IPS-18c (cell line): ENCODE measurements around the gene PLA2G4E.

Source experiments
- H3K4me3 ChIP-seq: 2 replicates; pipeline ENCODE4 v1.7.0; 2013; ENCODE audit warnings: low read depth, mild to moderate bottlenecking, low read length, moderate library complexity; ENCODE audit not compliant: insufficient read depth
- H3K9me3 ChIP-seq: one replicate; pipeline ENCODE4 v1.6.1; 2013; ENCODE audit warnings: mild to moderate bottlenecking, low read length, moderate library complexity; ENCODE audit not compliant: control insufficient read depth, insufficient read depth

The PLA2G4E gene

DNA sequence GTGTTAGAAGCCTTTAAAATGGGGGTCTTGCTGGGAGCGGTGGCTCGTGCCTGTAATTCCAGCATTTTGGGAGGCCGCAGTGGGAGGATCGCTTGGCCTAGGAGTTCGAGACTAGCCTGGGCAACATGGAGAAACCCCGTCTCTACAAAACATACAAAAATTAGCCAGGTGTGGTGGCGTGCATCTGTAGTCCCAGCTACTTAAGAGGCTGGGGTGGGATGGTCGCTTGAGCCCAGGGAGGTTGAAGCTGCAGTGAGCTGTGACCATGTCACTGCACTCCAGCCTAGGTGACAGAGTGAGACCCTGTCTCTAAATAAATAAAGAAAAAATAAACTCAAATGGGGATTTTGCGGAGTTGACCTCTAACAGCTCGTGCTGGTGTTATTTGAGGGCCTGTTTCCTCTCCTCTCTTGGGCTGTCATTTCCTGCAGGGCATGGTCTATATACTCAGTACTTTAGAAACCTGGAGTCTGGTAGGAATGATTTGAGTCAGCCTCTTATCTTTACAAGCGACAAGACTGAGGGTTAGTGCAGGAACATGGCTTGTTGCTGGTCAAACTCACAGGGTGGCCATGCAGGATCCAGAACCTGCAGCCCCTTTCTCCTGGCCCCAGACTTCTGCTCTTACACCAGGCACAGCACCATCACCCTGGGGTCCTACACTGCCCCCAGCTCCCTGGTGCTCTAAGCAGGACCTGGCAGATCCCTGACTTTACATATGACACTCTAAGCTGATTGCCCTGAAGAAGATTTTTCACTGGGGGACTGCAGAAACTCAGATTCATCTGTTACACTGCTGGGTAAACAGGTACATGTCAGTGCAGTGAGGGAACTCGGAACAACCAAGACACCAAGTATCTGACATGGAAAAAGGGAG lies 63.6 kb downstream of the PLA2G4E start:
- no peaks in the 10 kb centered on the region for H3K9me3 ChIP-seq
- no peak overlapping the region for H3K4me3 ChIP-seq

DNA sequence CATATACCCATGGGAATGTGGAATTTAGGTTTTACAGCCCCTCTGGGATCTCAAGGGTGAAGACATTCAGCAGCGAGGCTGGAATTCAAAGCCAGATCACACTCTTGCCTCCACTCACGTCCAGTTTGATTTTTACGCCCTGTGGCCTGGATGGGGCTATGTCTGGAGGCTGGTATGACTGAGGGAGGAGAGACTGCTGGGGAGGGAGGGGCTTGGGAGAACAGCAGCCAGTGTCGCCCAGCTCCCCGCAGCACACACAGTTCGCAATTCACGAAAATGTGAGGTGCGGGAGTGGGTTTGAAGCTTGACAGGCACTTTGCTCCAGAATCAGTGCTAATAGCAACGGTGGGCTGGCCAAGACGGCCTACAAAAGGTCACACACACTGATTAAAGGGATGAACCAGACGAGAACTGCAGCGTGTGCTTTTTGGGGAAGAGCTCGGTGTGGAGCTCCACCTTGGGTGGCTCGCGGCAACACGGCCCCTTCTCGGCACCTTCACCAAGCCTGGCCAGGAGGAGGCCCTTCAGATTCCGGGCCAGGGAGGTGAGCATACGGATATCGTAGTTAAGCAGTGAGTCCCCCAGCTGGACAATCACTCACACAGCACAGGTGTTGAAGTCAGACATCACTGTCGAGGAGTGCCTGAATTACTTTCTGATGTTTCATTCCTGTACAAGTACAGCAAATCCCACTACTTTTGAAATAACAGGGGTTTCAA lies 64.9 kb downstream of the PLA2G4E start:
- Histone ChIP-seq H3K4me3 (no peak overlapping the region), H3K9me3 (no peaks in the 10 kb centered on the region)

DNA sequence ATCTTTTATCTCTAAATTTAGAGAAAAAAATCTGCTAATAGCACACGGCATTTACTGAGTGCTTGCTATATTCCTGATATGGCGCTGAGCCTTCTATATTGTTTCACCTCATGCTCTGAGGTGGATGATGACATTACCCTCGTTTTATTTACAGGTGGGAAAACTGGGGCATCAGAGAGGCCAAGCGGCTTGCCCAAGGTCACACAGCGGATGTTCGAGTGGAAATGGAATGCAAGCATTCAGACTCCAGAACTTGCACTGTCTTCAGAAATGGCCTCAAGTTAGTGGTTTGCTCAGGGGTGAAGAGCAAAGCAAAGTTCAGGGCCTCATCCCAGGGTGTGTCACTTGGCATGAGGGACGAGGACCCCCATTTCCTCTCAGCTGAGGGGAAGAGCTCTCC lies 65.7 kb downstream of the PLA2G4E start:
- H3K4me3 ChIP-seq = no peak overlapping the region
- H3K9me3 ChIP-seq = no peaks in the 10 kb centered on the region

DNA sequence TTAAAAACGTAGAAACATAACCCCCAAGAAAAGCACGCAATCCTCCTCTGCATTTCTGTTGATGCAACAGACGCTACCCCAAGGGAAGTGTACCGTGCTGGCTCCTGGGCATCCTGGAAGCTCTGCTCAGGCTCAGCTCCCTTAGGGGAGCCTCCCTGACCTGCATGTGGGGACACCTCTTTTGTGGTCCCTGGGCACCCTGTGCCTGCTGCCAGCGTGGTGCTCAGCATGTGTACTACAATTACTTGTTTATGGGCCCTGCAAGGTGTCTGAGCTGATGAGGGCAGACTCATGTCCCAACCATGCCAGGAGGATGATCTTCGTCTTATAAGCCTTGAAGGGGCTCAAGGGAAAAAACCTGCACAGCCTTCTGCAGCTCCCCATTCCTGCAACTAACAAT lies 66.8 kb downstream of the PLA2G4E start:
- H3K4me3 ChIP-seq = no peak overlapping the region

DNA sequence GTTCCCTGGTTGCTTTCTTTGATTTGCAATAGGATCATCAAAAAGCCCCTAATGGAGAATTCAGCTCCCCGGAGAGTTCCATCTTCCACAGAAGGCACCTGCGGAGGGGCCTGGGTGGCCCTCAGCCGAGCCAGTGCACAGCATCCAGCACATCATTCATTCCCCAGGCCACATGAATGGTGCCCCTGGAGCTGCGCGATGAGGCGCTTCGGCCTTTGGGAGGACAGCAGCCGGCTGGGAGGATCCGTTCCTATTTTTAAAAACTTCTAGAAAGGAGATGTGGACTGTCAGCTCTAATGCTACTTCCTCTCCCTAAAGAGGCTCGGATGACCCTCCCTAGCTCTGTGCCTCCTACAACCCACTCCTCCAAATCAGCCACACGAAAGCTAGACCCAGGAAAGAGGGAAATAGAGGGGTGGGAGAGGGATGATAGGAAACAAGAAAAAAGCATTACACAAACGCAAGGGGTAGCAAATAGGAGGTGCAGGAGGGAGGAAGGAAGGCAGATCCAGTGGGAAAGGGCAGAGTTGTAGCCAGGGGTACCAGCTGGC lies 68.8 kb downstream of the PLA2G4E start:
- H3K9me3 ChIP-seq = no peaks in the 10 kb centered on the region
- H3K4me3 ChIP-seq = no peak overlapping the region

More for the DNA sequence above, 66.8 kb downstream of the PLA2G4E start:
- H3K9me3 ChIP-seq = no peaks in the 10 kb centered on the region

DNA sequence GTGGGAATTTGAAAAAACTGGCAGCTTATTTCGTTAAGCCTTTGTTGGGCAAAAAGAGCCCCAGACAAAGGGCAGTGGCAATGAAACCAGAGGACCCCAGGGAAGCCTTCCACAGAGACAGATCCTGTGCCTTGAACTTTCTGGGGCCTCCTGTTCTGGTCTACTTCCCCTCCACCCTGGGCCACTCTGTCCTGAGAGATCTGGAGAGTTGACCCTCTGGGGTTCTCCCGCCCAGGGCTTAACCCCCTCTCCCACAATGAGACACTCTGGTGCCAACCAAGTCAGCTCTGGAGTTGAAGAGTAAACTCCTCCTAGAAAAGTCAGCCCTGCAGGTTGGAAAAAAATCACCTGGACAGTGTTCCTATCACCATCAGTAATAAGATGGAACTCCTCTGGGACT lies 69.3 kb downstream of the PLA2G4E start:
- H3K9me3 ChIP-seq = no peaks in the 10 kb centered on the region

DNA sequence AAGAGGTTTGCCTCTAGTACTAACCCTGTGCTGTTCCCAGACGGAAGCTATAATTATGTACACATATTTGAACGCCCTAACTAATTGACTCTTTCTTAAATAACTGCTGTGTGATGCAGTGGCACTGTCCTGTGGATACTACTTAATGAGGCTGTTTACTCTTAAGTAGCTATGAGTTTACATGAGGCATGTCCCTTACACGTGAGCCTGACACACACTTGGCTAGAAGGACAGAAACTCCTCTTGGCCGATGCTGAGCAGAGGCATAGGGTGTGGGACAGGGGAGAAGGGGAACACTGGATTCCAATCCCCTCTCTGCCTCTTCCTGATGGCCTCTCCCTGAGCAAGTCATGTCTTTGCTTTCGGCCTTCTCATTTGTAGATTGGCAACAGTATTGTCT lies 70.4 kb downstream of the PLA2G4E start:
- no peaks in the 10 kb centered on the region for H3K9me3 ChIP-seq
- no peak overlapping the region for H3K4me3 ChIP-seq

More for the DNA sequence above, 69.3 kb downstream of the PLA2G4E start:
- no peak overlapping the region for H3K4me3 ChIP-seq

DNA sequence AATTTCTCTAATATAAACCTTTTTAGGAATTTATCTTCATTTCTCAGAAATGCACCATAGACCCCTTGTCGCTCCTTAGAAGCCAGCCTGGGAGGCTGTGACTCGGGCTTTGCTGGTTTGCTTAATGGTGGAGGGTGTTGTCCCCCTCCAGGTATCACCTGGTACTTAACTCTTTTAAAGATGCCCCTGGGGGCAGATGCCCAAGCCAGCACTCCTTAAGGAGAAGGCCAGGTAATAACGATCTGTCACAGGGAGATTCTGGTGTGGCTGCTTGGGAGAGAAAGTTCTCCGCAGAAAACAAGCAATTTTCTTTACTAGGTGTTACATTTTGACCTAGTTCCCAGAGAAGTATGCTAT lies 70.7 kb downstream of the PLA2G4E start:
- Histone ChIP-seq H3K4me3 (no peak overlapping the region), H3K9me3 (no peaks in the 10 kb centered on the region)

DNA sequence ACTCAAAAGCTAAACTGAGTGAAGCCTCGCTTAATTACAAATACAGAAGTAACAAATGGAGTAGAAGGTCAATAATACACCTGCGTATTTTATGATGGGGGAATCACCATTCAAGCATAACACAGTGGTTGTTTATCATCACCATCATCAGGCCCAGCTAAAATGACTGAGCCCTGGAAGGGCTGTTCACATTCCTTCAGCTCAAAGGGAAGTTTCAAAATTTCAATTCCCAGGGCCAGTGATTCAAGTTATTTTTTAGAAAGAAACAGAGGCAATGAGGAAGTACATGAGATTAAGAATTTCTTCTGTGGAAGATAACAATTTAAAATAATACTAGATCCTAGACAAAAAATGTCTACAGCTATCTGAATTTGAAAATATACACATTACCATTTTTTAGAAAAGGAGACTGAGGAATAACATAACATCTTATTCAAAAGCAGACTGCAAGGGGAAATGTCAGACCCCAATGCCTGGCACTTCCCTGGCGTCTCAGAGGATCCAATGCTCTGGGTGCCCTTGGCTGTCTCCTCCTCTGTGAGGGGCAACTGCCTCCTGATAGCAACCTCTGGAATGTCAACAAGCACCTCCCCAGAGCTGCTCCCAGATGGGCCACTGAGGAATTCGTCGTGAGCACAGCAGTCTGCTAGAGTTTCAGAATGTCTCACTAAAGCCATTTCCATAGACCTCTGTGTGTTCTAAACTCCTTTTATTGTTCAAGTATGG lies 71.3 kb downstream of the PLA2G4E start:
- H3K9me3 ChIP-seq = no peaks in the 10 kb centered on the region
- no peak overlapping the region for H3K4me3 ChIP-seq

DNA sequence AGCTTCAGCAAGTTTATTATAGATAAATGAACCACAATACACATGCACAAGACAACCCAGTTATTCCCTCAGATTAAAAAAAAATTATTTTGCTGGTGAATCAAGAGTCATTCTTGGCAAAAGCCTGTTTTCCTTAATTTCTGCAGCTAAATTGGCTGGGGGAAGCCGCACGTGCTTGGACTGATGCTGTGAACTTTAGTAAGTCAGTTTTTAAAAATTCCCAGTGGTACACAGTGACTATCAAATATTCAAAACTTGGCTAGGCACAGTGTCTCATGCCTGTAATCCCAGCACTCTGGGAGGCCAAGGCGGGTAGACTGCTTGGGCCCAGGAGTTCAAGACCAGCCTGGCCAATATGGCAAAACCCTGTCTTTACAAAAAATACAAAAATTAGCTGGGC lies 72.4 kb downstream of the PLA2G4E start:
- H3K4me3 ChIP-seq = no peak overlapping the region
- no peaks in the 10 kb centered on the region for H3K9me3 ChIP-seq

DNA sequence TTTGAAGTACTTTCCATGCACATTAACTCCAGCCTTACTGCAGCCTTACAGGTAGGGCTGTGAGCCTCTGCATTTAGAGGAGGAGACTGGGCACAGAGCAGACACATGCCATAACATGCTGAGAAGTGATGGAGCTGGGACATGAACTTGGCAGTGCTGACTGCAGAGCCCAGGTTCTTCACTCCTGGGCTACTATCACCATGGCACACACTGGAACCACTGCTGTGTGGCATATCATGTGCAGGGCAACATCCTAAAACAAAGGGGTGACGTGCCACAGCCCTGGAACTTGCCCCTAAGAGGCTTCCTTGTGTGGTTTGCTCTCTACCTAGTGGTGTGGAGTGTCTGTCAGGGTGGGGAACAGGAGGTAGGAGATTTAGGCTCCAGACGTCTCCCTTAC lies 73.9 kb downstream of the PLA2G4E start:
- Histone ChIP-seq H3K9me3 (no peaks in the 10 kb centered on the region), H3K4me3 (no peak overlapping the region)

DNA sequence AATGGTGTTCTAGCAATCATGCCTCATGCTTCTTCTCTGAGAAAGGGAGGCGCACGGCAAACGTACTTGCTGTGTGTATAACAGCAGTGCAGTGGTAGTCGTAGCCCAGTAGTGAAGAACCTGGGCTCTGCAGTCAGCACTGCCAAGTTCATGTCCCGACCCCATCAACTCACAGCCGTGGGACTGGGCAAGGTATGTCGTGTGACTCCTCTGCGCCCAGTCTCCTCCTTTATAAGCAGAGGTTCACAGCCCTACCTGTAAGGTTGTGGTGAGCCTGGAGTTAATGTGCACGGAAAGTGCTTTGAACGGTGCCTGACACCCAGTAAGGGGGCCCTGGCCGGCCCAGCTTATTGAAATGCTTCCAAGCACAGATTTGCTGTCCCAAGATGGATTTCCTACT lies 75.1 kb downstream of the PLA2G4E start:
- no peaks in the 10 kb centered on the region for H3K9me3 ChIP-seq
- no peak overlapping the region for H3K4me3 ChIP-seq

DNA sequence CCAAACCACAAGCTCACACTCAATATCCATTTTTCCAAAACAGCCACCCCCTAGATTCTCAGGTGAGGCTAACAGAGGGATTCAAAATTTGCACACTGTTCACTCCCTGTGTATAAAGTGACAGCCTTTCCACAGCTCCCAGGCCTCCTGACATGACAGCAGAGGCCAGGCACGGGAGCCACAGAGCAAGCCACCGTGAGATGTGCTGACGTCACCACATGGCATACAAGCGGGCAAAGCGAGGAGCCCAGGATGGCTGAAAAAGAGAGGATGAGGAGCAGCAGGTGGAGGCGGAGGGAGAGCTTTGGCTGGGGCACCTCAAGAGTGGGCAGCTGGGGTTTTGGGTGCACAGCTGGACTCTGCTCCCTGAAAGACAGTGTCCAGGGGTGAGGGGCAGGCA lies 75.6 kb downstream of the PLA2G4E start:
- H3K9me3 ChIP-seq = no peaks in the 10 kb centered on the region
- H3K4me3 ChIP-seq = no peak overlapping the region

DNA sequence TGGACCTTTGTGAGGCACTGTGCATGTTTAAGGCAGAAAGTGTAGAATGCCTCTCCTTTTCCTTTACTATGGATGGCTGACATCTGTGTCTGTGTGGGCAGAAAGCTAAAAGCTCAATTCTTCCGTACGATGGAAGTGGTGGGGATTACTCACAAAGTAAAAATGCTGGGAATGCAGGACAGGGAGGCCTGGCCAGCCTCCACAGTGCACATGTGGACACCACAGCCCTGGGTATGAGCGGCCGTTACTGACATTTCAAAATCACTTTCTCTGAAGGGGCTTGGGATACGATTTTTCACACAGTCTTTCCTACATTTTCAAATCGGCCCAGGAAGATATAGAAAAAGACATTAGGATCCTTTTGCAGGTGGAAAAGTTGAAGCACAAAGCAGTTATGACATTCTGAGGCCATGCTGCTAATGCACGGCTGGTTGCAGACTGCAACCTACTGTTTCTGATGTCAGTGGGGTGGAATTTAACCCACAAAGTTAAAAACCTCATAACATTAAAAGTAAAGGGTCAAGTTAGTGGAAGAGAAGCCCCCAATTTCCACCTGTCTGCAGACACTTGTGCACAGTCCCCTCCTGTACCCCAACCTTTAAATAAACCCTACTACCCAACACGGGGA lies 76.4 kb downstream of the PLA2G4E start:
- H3K4me3 ChIP-seq = no peak overlapping the region
- no peaks in the 10 kb centered on the region for H3K9me3 ChIP-seq

DNA sequence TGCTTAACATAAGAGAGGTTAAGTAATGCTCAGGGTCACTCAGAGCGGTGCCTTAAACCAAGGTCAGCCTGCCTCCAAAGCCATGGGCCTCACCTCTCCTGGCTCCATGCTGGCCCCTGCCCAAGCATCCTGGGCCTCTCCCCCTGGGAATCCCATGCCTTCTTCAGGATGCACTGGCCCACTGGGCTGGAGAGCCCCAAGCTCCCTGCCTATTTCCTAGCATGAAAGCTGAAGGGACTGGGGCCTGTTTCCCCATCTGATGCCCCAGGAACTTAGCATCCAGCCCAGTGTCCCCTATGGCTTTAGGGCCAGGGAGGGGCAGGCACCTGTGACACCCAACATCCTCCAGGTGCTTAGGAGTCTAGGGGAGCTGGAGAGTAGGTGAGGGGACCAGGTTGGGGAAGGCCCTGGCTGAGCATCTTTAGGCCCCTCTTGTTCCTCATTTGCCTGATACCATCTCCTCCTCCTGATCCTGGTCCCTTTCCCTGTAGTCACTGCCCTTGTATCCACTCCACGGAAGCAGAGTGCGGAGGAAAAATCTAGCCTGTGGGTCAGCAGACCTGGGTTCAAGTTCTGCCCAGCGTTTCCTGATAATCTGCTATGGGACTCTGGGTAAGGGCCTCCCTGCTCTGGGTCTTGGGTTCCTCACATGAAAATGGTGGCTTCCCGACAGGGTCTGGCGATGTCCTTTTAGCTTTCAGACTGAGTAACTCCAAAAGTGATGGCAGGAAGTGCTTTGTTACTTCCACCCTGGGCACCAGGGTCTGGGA lies 77.1 kb downstream of the PLA2G4E start:
- Histone ChIP-seq H3K9me3 (no peaks in the 10 kb centered on the region), H3K4me3 (no peak overlapping the region)

DNA sequence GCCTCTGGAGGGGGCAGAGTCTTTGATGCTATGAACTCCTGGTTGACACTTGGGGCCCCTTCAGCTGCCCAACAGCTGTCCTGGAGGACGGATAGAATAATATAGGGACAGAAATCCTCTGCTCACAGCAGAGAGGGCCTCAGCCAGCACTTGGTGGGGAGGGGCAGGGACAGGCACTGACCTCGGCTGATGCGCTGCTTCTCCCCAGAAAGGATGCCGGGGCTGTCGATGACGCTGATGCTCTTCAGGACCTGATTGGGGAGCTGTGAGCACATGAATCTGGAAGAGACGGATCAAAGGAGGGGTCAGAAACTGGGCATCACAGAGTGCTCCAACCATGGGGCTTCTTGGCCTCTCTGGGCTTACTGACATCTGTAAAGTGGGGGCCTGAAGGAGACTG lies 78.0 kb downstream of the PLA2G4E start:
- no peak overlapping the region for H3K4me3 ChIP-seq
- H3K9me3 ChIP-seq = no peaks in the 10 kb centered on the region
